Vagina (tissue), 2 donors: ENCODE results near the gene SHC1.

Experiments
- CTCF ChIP-seq, 3 experiments: fragments of 450-650 bp in 2 of 3; fragments of 200-600 bp in 1 of 3; sonication (generic) in 1 of 3; IDR thresholded peaks; one replicate each; pipeline ENCODE4 v1.5.1; 2017 to 2019; ENCODE audit warnings: antibody characterized with exemption in 3 of 3, mild to moderate bottlenecking in 2 of 3, moderate library complexity in 2 of 3
- POLR2A ChIP-seq, 2 donors: fragments of 450-650 bp; IDR thresholded peaks; one replicate each; pipeline ENCODE4 v1.6.1; 2017; ENCODE audit warnings: antibody characterized with exemption in 2 of 2, mild to moderate bottlenecking in 2 of 2, moderate library complexity in 2 of 2
- POLR2AphosphoS5 ChIP-seq, 2 donors: sonication (generic); formaldehyde crosslinking; IDR thresholded peaks; one replicate each; pipeline ENCODE4 v1.9.0; 2017; ENCODE audit warnings: antibody characterized with exemption in 2 of 2, mild to moderate bottlenecking in 2 of 2, low read depth in 1 of 2; ENCODE audit not compliant: insufficient read depth in 1 of 2

- TF ChIP-seq POLR2A (IDR thresholded peaks at IDR 0.05) (no peak), CTCF (IDR thresholded peaks at IDR 0.05) (no peak), POLR2AphosphoS5 (IDR thresholded peaks at IDR 0.05; ENCODE audit: insufficient read depth in 1 of 2, low read depth in 1 of 2) (no peak)
Measured at GRCh38 chr1:154913273-154913672, 57.3 kb downstream of the SHC1 start.
